HG02884 (cell line): ENCODE data around the gene TAF1L.

ENCODE experiments used
- ATAC-seq: cut with Tn5 transposase; IDR thresholded peaks from one replicate; pipeline ENCODE4 v1.9.1; 2021; ENCODE audit warnings: mild to moderate bottlenecking, moderate library complexity; ENCODE audit not compliant: unreplicated experiment

The TAF1L gene

GRCh38 chr9:32596096-32596865 is 39.2 kb downstream of the TAF1L start:
- ATAC-seq: no peak

GRCh38 chr9:32590898-32591297 is 44.6 kb downstream of the TAF1L start:
- no peak for ATAC-seq

- no peak for ATAC-seq
Measured at GRCh38 chr9:32590476-32590875, 45.0 kb downstream of the TAF1L start.

GRCh38 chr9:32589083-32589723 is 46.3 kb downstream of the TAF1L start:
- no peak for ATAC-seq

GRCh38 chr9:32587901-32588300 is 47.6 kb downstream of the TAF1L start:
- ATAC-seq: no peak

GRCh38 chr9:32584784-32585183 is 50.7 kb downstream of the TAF1L start:
- ATAC-seq: no peak

GRCh38 chr9:32581512-32582143 is 53.8 kb downstream of the TAF1L start:
- no peak for ATAC-seq

- no peak for ATAC-seq
Measured at GRCh38 chr9:32580631-32581300, 54.7 kb downstream of the TAF1L start.

GRCh38 chr9:32579706-32580331 is 55.6 kb downstream of the TAF1L start:
- no peak for ATAC-seq
